HG03025 (cell line): Measurements from ENCODE around the gene ZNF836.
A peak's percentile ranks its signal among the peaks of the same experiment; 100 is the strongest.

Source experiments
- ATAC-seq: cut with Tn5 transposase; IDR thresholded peaks from one replicate; pipeline ENCODE4 v1.9.1; 2021; ENCODE audit warnings: mild to moderate bottlenecking, moderate library complexity; ENCODE audit not compliant: unreplicated experiment, low FRiP score

ZNF836 gene

GRCh38 chr19:52188822-52189734 lies 17.7 kb upstream of the ZNF836 start:
- ATAC-seq = peak; percentile 4

GRCh38 chr19:52187407-52187806 lies 16.0 kb upstream of the ZNF836 start:
- ATAC-seq = no peak

- no peak for ATAC-seq
Measured at GRCh38 chr19:52176574-52176973, 5.2 kb upstream of the ZNF836 start.

GRCh38 chr19:52172347-52172746 lies 926 bp upstream of the ZNF836 start:
- no peak for ATAC-seq

GRCh38 chr19:52170863-52171320 lies 529 bp downstream of the ZNF836 start:
- no peak for ATAC-seq

GRCh38 chr19:52170304-52170703 lies 1.1 kb downstream of the ZNF836 start:
- ATAC-seq = no peak

- ATAC-seq = no peak
Measured at GRCh38 chr19:52155596-52156359, 15.6 kb downstream of the ZNF836 start.

- ATAC-seq = no peak
Measured at GRCh38 chr19:52148256-52148655, 23.2 kb downstream of the ZNF836 start.

- ATAC-seq = no peak
Measured at GRCh38 chr19:52142001-52142595, 29.3 kb downstream of the ZNF836 start.

- no peak for ATAC-seq
Measured at GRCh38 chr19:52141203-52141602, 30.2 kb downstream of the ZNF836 start.

- no peak for ATAC-seq
Measured at GRCh38 chr19:52140032-52140710, 31.2 kb downstream of the ZNF836 start.

GRCh38 chr19:52139252-52140031 lies 32.0 kb downstream of the ZNF836 start, which contains the start of gene ZNF616:
Gene ZNF616 (minus strand): TSS chr19:52139938. CDS start chr19:52130512, 9,426 bp downstream.
- no peak for ATAC-seq

- no peak for ATAC-seq
Measured at GRCh38 chr19:52138983-52139251, 32.5 kb downstream of the ZNF836 start.

GRCh38 chr19:52138278-52138982 lies 33.0 kb downstream of the ZNF836 start:
- ATAC-seq = no peak

GRCh38 chr19:52120286-52120685 lies 51.1 kb downstream of the ZNF836 start:
- ATAC-seq = no peak

- ATAC-seq = no peak
Measured at GRCh38 chr19:52115526-52116053, 55.8 kb downstream of the ZNF836 start.

- no peak for ATAC-seq
Measured at GRCh38 chr19:52114691-52115090, 56.7 kb downstream of the ZNF836 start.

GRCh38 chr19:52112624-52113023 lies 58.8 kb downstream of the ZNF836 start:
- ATAC-seq = no peak

- no peak for ATAC-seq
Measured at GRCh38 chr19:52110780-52111179, 60.6 kb downstream of the ZNF836 start.
